Urinary bladder (tissue), 4 donors: ENCODE results near the gene RNASEL. TPM values are rescaled to one million over a fixed set of nuclear protein-coding genes. Genes with fewer than 3 reads are reported as not detected.
"Not testable (repeated sequence)": the region's sequence is repeated elsewhere in the genome, so short reads cannot be mapped to it uniquely, and the experiment has no call there.

Experiments used
- DNase-seq: peaks from one replicate; pipeline ENCODE4 v3.0.0-alpha.2; 2015; ENCODE audit errors: extremely low spot score
- H3K27ac ChIP-seq: one replicate; pipeline ENCODE4 v1.5.1; 2013; ENCODE audit warnings: low read depth, mild to moderate bottlenecking, moderate library complexity
- H3K36me3 ChIP-seq: one replicate; pipeline ENCODE4 v1.6.1; 2013; ENCODE audit warnings: mild to moderate bottlenecking, moderate library complexity; ENCODE audit not compliant: insufficient read depth
- H3K4me1 ChIP-seq: one replicate; pipeline ENCODE4 v1.6.1; 2013; ENCODE audit warnings: mild to moderate bottlenecking, moderate library complexity; ENCODE audit not compliant: insufficient read depth
- H3K4me3 ChIP-seq: one replicate; pipeline ENCODE4 v1.5.1; 2013; ENCODE audit warnings: low read depth, low read length
- WGBS: extraction: QIAGEN DNeasy Blood & Tissue Kit; methylation state at CpG from one replicate; pipeline ENCODE4 v1.1.7; 2013; 5-methylcytosine and 5-hydroxymethylcytosine counted together
- polyA plus RNA-seq: library from polyadenylated mRNA; stranded (reverse); fragments of 200-250 nt; gene quantifications from one replicate; pipeline ENCODE4 v1.2.3, GENCODE V29; 2013
- total RNA-seq: library from RNA; depleted of rRNA; stranded (reverse); fragments of >200 nt; gene quantifications from one replicate; pipeline ENCODE4 v1.2.3, GENCODE V29; 2014
- donor health status: healthy with polysubstance abuse.
- donor health status: healthy.

RNASEL gene
- total RNA-seq (17.2 TPM), polyA plus RNA-seq (10.7 TPM)

- WGBS = 7% methylated on average over 20 of the region's 20 CpGs
- peak within 1 kb of the TSS; percentile 87 for H3K27ac ChIP-seq
- peak within 1 kb of the TSS; percentile 62 for H3K4me3 ChIP-seq
- H3K4me1 ChIP-seq = peaks cover 6% of the 10 kb centered on the region
- DNase-seq = peak; percentile 53
- H3K36me3 ChIP-seq = no peaks in the 10 kb centered on the region
Measured at GRCh38 chr1:182588500-182589396, at the start of gene RNASEL. Gene RNASEL (minus strand): TSS chr1:182589256. CDS start chr1:182586806, 2,450 bp downstream.

- WGBS = 90% methylated on average over 5 of the region's 5 CpGs
- Histone ChIP-seq H3K27ac (no peak overlapping the region), H3K4me3 (no peak overlapping the region), H3K36me3 (no peaks in the 10 kb centered on the region), H3K4me1 (no peaks in the 10 kb centered on the region)
- no peak for DNase-seq
Measured at GRCh38 chr1:182637769-182638168, 48.7 kb upstream of the RNASEL start.

- no peak overlapping the region for H3K4me3 ChIP-seq
- H3K4me1 ChIP-seq = no peaks in the 10 kb centered on the region
- WGBS = 64% methylated on average over 2 of the region's 2 CpGs
- no peak for DNase-seq
- H3K36me3 ChIP-seq = no peaks in the 10 kb centered on the region
- no peak overlapping the region for H3K27ac ChIP-seq
Measured at GRCh38 chr1:182635871-182636270, 46.8 kb upstream of the RNASEL start.

GRCh38 chr1:182634306-182635072, 45.4 kb upstream of the RNASEL start:
- DNase-seq = no peak
- Histone ChIP-seq H3K27ac (no peak overlapping the region), H3K4me1 (no peaks in the 10 kb centered on the region), H3K4me3 (no peak overlapping the region), H3K36me3 (no peaks in the 10 kb centered on the region)
- WGBS = 85% methylated on average over 9 of the region's 9 CpGs

GRCh38 chr1:182633657-182634281, 44.7 kb upstream of the RNASEL start:
- WGBS = 73% methylated on average over 11 of the region's 11 CpGs
- no peak for DNase-seq

DNA sequence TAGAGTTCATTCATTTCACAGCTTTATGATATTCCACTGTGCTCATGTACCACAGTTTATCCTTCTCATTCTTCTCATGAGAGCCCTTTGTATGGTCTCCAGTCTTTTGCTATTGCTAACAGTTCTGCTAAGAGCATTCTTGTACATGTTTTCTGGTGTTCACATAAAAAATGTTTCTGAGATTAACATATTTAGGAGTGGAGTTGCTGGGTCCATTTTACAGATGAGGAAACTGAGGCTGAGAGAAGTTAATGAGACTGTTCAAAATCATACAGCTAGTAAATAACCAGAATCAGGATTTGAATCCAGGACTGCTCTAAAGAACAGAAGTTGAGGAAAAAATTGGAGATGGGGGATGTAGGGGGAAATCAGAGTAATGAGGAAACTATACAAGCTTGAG, 44.0 kb upstream of the RNASEL start:
- no peak overlapping the region for H3K4me3 ChIP-seq
- DNase-seq = no peak
- H3K36me3 ChIP-seq = no peaks in the 10 kb centered on the region
- H3K27ac ChIP-seq = no peak overlapping the region
- no peaks in the 10 kb centered on the region for H3K4me1 ChIP-seq

More at GRCh38 chr1:182633657-182634281, 44.7 kb upstream of the RNASEL start:
- H3K36me3 ChIP-seq = no peaks in the 10 kb centered on the region
- H3K27ac ChIP-seq = no peak overlapping the region
- no peaks in the 10 kb centered on the region for H3K4me1 ChIP-seq
- H3K4me3 ChIP-seq = no peak overlapping the region

DNA sequence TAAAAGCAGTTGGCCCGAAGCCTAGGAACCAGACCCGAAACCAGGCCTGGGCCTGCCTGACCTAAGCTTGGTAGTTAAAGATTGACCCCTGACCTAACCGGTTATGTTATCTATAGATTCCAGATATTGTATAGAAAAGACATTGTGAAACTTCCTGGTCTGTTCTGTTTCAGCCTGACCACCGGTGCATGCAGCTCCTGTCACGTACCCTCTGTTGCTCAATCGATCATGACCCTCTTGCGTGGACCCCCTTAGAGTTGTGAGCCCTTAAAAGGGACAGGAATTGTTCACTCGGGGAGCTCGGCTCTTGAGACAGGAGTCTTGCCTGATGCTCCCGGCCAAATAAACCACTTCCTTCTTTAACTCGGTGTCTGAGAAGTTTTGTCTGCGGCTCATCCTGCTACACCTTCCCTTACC, 43.4 kb upstream of the RNASEL start:
- not testable (repeated sequence) for H3K27ac ChIP-seq, H3K4me3 ChIP-seq, DNase-seq, H3K36me3 ChIP-seq, H3K4me1 ChIP-seq
- 62% methylated on average over 12 of the region's 12 CpGs for WGBS

GRCh38 chr1:182631954-182632353, 42.9 kb upstream of the RNASEL start:
- Histone ChIP-seq H3K4me1 (no peaks in the 10 kb centered on the region), H3K27ac (no peak overlapping the region), H3K36me3 (no peaks in the 10 kb centered on the region), H3K4me3 (no peak overlapping the region)
- 85% methylated on average over 1 of the region's 1 CpG for WGBS
- DNase-seq = no peak

DNA sequence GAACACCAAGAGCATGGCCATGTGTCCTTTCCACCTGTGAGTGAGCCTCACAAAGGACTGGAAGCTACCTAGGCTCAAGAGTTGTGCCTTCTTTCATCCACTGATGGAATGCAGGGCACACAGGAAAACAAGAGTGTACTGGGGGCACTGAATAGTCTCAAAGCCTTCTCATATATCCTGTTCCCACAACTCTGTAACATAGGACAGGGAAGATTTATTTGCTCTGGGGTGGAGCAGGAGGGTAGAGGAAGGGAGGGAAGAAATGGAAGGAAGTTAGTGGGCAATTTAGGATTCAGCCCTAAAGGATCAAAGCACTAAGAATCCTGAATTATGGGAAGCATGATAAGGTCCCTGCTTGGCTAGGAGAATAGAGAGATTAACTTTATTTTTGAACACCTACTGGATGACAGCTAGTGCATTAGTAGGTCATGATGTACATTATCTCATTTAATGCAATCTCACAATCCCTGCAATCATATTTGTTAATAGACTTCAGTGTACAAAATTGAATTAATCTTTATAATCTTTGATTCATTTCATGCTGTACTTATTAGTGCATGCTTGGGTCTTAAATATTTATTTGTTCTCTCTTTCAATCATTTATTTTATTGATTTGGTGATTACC, 42.1 kb upstream of the RNASEL start:
- H3K36me3 ChIP-seq = no peaks in the 10 kb centered on the region
- no peaks in the 10 kb centered on the region for H3K4me1 ChIP-seq
- no peak overlapping the region for H3K4me3 ChIP-seq
- DNase-seq = no peak
- H3K27ac ChIP-seq = no peak overlapping the region

GRCh38 chr1:182630586-182630985, 41.5 kb upstream of the RNASEL start:
- no peak for DNase-seq
- Histone ChIP-seq H3K36me3 (no peaks in the 10 kb centered on the region), H3K27ac (no peak overlapping the region), H3K4me1 (no peaks in the 10 kb centered on the region), H3K4me3 (no peak overlapping the region)
- 69% methylated on average over 1 of the region's 1 CpG for WGBS

- 78% methylated on average over 3 of the region's 3 CpGs for WGBS
- H3K4me1 ChIP-seq = no peaks in the 10 kb centered on the region
- no peaks in the 10 kb centered on the region for H3K36me3 ChIP-seq
- H3K4me3 ChIP-seq = no peak overlapping the region
- no peak for DNase-seq
- H3K27ac ChIP-seq = no peak overlapping the region
Measured at GRCh38 chr1:182629499-182630096, 40.5 kb upstream of the RNASEL start.

GRCh38 chr1:182629080-182629479, 40.0 kb upstream of the RNASEL start:
- 55% methylated on average over 2 of the region's 2 CpGs for WGBS
- H3K36me3 ChIP-seq = no peaks in the 10 kb centered on the region

GRCh38 chr1:182628657-182629056, 39.6 kb upstream of the RNASEL start:
- Histone ChIP-seq H3K4me1 (no peaks in the 10 kb centered on the region), H3K4me3 (no peak overlapping the region), H3K27ac (no peak overlapping the region), H3K36me3 (no peaks in the 10 kb centered on the region)
- 94% methylated on average over 1 of the region's 1 CpG for WGBS
- DNase-seq = no peak

More at GRCh38 chr1:182629080-182629479, 40.0 kb upstream of the RNASEL start:
- no peak overlapping the region for H3K27ac ChIP-seq
- no peak for DNase-seq
- no peaks in the 10 kb centered on the region for H3K4me1 ChIP-seq
- no peak overlapping the region for H3K4me3 ChIP-seq
